Activated T-cell treated with anti-CD3 and anti-CD28 coated beads, Interleukin-2, amount 50 U/mL, for 48 hours (primary cell): ENCODE data around the gene PRKACB.
"Not testable (repeated sequence)": the region's sequence is repeated elsewhere in the genome, so short reads cannot be mapped to it uniquely, and the experiment has no call there.

Source experiments
- DNase-seq, 2 experiments: peaks; one replicate each; pipeline ENCODE4 v3.0.0-alpha.2; 2020

The PRKACB gene

DNA sequence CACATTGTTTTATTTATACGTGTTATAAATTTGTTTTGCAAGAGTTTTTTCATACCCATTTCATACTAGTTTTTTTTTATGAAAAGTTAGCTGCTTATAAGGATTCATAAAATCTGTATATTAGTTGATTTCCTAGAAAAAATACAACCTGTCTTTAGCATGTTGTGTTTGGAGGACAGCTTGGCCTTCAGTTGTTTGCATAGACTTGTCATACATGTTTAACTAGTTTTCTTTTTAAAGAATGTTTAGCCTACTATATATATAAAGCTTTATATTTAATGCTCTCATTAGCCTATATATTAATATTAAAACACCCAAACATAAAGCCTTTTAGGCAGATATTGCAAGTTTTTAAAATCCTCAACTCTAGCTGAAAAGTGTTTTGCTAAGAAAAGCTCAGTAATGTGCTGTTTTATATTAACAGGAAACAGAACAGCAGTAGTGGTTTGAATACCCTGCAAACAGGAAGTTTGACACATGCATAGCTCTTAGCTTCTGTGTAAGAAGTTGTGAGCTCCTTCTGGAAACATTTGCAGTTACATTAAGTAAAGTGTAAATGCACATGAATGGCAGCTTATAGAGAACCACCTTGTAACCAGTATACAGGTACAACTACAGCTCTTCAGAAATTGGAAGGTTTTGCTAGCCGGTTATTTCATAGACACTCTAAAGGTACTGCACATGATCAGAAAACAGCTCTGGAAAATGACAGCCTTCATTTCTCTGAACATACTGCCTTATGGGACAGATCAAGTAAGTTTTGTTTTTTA lies at the start of gene PRKACB:
Gene PRKACB, plus strand, starts transcription at position 476 of the 770 bp plus-strand sequence. Its CDS starts 91 bp downstream, at position 567.
- DNase-seq, result no peak

DNA sequence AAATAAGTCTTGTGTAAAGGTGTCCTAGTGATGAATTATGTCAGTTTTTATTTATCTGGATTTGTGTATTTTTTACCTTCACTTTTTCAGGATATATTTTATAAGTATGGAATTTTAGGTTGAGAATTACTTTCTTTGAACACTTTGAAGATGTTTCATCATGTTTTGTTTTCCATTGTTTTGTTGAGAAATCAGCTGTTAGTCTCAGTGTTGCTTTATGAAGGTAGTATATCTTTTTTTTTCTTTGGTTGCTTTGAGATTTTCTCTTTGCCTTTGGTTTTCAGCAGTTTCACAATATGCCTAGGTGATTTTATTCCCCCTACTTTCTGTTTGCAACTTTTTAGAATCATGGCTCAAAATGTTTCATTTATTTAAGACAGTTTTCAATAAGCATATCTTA lies 48.8 kb upstream of the PRKACB start:
- DNase-seq, result no peak

DNA sequence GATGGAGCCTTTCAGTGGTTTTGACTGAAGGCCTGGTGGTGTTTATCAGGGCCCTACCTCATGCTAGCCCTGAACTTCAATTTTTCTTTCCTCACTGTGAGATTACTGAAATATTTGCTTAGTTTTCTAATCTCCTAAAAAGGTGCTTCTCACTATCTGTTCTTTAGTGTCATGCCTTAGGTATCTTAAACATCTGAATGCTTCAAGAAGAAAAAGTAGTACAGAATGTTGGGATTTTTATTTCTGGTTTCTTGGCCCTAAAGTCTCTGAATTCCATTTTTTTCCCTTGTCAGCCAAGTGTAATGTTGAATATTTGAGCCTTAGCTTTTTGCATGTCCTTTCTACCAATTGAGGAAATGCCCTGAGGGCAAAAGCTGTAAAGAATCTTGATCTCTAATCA lies 47.9 kb upstream of the PRKACB start:
- DNase-seq, result no peak

DNA sequence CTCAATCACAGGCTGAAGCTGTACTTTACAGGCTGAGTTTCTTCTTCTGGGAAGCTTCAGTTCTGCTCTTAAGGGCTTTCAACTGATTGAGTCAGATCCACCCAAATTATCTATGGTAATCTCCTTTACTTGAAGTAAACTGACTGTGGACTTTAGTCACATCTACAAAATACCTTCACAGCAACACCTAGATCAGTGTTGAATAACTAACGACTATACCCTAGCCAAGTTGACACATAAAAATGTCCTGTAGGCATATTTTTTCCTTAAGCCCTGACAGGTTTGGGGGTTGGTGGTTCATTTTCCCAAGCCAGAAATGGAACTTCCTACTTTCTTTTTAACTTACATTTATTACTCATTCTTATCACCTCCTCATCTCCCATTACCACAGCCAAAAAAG lies 42.9 kb upstream of the PRKACB start:
- no peak for DNase-seq

DNA sequence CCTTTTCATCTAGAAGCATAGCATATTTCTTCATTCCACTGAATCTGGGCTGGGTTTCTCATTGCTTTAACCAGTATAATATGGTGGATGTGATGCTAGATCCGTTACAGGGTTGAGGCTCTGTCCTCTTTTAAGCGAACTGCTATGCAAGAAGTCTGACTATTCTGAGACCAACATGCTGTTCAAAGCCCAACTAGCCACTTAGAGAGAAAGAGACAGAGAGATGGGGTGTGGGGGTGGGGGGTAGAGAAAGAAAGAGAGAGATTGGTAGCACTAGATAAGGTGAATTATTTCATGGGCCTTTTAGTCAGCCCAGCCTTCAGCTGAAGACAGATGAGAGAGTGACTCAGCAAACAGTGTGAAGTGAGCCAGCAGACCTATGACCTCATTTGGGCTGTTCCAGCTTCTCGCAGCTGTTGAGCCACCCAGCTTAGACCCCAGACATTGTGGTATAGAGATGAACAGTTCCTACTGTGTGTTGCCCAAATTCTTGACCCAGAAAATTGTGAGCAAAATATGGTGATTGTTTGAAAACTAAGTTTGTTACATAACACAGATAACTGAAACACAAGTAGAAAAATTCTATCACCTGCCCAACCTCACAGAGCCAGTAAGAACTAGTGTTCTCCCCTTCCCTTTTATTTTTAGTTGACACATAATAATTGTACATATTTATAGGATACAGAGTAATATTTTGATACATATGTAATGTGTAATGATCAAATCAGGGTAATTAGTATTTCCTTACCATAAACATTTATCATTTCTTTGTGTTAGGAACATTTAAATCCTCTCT lies 40.7 kb upstream of the PRKACB start:
- no peak for DNase-seq

DNA sequence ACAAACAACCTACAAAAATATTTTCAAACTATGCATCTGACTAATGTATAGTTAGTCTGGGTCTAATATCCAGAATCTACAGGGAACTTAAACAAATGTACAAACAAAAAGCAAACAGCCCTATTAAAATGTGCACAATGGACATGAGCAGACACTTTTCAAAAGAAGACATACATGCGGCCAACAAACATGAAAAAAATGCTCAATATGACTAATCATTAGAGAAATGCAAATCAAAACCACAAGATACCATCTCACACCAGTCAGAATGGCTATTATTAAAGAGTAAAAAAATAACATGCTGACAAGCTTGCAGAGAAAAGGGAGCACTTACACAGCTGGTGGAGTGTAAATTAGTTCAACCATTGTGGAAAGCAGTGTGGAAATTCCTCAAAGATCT lies 36.5 kb upstream of the PRKACB start:
- DNase-seq, result not testable (repeated sequence)

DNA sequence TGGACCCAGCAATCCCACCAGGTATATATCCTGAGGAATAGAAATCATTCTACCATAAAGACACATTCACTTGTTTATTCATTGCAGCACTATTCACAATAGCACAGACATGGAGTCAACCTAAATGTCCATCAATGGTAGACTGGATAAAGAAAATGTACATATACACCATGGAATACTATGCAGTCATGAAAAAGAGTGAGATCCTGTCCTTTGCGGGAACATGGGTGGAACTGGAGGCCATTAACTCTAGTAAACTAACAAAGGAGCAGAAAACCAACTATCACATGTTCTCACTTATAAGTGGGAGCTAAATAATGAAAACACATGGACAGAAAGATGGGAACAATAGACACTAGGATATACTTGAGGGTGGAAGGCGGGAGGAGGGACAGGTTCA lies 36.1 kb upstream of the PRKACB start:
- DNase-seq, result no peak

DNA sequence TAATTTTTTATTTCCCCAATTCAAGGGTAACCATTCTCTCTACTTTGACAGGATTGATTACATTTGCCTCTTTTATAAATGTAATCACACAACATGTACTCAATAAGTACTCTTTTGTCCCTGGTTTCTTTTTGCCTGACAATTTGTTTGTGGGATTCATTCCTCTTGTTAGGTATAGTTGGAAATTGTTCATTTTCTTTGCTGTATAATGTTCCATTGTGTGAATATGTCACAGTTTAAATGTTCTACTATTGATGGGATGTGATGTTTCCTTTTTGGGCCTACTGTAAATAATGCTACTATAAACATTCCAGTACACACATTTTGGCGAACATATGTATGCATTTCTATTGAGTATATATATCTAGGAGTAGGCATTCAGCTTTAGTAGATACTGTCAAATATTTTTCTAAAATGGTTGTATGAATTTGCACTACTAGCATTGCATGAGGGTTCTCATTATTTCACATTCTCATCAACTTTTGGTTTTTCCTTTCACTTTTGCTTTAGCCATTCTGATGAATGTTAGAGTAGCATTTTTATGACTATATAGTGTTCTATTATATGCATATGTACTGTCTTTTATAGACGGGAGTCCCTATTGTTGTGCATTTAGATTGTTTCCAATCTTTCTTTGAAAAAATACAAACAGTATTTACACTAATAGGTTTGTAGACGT lies 35.0 kb upstream of the PRKACB start:
- no peak for DNase-seq

DNA sequence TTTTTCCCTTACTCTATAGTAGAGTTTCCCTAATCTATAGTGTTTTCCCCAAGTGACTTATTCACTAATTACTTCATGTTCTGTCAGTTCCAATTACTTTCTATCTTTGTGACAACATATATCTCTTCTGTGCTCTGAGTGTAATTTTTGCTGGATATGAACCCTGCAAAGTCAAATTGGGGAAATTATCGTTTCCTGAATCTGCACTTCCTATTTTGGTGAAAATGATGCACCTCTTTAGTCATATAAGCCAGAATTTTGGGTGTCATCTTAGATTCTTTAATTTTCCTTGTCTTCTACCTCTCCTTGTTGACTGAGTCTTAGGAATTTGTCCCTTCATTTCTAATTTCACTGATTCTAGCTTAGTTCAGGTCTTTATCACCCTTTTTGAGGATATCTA lies 33.4 kb upstream of the PRKACB start:
- no peak for DNase-seq

DNA sequence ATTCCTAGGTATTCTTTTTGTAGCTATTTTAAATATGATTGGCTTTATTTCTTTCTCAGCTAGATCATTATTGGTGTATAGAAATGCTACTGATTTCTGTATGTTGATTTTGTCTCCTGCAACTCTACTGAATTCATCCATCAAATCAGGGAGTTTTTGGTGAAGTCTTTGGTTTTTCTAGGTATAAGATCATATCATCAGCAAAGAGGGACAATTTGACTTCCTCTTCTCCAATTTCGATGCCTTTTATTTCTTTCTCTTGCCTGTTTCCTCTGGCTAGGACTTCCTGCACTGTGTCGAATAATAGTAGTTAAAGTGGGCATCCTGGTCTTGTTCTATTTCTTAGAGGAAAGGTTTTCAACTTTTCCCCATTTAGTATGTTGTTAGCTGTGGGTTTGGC lies 27.5 kb upstream of the PRKACB start:
- no peak for DNase-seq

DNA sequence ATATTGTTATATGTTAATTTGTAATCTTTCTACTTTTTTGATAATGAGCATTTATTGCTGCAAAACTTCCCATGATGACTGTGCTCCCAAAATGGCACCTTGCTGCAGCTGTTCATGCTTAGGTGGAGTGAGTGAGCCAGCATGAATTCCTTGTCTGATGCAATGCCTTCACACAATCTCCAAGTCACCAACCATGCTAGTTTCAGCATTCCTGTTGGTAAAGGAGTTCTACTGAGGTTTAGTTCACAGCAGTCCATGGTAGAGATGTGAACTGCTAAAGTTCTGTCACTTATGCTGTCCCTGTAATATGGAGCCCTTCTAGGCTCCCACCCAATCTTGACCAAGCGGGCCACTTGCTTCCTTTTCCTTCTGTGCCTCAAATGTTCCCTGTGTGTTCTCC lies 26.2 kb upstream of the PRKACB start:
- DNase-seq, result no peak

DNA sequence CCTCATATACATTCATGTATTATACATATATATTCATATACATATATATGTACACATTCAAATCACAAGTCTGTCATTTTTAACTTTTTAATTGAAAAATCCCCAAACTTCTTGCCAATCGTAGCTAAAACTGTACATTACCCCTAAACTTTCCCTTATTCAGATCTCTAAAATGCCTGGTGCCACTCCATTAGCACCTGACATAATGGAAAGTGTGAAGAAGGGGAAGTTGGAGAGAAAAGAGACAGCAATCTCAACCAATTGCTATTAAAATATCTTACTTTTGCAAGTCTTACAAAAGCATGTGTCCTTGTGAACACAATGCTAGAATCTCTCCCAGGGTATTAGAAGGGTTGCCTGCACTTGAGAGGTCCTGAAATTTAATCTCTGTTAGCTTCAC lies 22.7 kb upstream of the PRKACB start:
- DNase-seq, result no peak

DNA sequence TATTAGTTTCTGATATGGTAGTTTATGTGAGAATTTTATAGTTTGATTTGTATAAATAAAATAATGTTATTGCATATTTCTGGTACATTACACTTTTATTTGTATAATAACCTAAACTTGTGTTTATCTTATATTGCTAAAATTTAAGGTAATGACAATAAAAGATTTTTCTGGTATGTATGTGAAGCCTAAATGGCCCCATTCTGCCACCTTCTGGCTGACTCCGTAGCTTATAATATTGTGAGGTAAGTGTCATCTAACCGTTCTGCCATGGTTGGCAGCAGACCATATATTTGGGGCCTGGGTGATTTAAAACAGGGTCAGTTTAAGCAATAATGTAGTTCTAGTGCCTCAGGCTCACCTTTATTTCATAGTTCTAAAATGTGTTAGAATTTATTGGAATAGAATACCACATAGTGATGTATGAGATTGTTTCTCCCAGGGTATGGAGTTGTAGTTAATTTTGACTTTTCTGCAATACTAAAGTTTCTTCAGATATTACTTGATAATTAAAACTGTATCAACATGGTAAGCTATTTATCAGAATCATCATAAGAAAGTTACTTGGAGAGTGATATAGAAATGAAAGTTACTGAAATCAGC lies 21.2 kb upstream of the PRKACB start:
- peak; percentile 47 to 53 for DNase-seq

DNA sequence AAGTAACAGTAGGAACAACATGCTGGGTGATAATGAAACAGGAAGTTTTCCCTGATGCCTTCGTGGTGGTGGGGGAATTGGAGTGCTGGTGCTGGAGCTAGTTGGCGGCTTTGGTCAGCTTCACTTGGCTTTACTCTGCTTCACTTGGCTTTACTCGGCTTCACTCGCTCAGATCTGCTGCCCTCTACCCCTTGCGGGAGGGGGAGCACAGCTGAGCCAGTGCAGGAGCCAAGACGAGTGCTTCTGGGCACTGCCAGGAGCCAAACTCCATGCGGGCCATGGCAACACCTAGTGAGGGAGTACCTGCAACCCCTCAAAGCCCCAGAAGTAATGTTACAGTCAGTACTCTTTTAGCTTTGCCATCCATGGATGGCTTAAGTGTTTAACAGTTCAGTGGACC lies 10.6 kb upstream of the PRKACB start:
- no peak for DNase-seq

DNA sequence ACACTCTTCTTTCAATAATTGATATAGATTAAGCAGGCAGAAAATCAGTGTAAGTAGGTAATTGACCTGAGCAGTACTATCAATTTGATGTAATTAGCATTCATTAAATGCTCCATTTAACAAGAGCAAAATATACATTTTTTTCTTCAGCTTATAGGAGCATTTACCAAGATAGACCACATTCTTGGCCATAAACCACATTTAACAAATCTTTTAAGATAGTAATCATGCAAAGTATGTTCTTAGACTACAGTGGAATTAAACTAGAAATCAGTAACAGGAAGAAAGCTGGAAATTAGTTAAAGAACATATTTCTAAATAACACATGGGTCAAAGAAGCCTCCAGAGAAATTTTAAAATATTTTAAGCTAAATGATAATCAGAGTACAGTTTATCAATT lies 8.7 kb upstream of the PRKACB start:
- no peak for DNase-seq

DNA sequence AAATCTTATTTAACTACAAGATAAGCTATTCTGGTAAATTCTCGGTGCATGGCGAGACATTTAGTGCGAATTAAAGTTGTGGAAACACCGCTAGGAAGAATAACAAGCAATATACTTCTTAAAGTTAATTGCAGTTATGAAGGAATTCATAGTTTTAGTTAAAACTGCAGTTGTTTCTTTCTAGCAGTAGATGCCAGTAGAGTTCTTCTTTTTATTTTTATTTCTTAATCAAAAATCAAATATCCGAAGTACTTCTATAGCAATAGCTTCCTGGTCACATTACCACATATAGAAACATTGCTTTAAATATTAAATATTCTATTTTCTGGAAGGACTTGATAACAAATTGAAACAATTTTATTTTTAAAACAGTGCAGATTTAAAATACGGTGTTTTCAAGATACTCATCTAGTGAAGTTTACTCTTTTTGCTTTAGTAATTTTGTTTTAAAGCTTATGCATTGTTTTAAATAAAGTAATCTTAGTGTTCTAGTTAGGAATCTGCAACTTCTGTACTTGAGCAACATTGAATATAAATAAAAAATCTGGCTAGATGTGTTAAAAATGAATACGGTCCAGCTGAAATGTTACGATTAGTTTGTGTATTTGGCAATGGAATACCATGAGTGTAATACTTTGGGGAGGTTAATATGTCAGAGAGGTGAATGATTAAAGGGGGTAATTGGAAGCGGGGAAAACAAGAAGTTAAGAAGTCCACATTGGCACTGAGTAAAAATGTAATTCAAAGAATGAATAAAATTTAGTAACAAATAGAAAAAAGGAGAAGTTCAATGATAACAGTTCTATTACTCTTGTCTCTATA lies 2.7 kb upstream of the PRKACB start:
- no peak for DNase-seq

DNA sequence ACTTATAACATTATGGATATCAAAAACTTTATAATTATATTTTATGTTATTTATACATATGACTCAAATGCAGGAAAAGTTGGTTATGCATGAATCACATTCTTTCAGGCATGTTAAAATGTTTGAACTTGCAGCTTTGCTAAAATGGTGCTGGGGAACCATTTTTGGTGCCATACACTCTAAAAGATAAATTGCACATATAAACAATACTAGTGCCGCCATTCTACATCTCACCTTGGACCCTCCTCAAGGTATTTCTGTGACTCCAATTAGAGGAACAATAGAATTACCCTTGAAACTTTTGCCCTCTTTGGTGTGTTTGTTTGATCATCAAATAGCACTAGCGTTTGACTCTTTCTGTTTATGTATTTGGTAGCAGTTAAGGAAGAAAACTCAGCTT lies 997 bp downstream of the PRKACB start:
- DNase-seq, result no peak

DNA sequence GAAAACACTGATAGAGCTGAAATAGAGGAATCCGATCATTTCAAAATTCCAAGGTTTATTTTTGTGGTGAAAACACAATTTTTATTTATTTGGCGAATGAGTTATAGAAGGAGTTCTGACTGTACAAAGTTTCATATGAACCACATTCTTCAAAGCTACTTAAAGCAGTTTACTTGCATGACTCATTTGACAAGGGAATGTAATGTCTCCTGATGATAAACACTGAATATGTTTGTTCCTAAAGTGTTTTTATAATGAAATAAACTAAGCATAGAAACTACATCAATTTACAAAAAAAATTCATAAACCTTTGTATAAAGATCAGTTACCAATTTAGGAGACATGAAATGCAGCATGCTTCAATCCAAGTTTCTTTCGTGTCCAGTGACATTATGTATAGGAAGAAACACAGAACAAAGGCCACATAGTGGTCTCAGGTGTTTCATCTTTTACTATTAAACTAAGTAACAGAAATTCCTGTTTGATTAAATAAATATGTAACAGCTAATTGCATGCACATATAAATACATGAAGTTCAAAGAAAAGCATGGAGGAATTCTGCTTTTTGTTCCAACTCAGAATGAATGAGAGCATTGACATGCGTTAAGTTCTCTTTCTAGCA lies 2.5 kb downstream of the PRKACB start:
- no peak for DNase-seq

DNA sequence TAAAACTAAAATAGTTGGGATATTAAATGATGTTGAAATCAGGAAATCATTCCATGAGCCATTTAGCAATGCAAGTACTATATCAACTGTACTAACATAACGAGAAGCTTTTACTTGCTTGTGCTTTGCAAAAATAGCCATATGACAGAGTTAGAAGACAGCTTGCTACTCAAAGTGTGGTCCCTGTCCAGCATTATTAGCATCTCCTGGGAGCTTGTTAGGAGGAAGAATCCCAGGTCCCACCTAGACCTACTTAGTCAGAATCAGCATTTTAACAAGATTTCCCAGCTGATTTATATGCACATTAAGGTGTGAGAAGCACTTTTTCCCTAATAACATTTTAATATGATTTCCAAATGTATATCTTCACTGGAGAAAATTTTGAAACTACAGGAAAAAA lies 4.7 kb downstream of the PRKACB start:
- no peak for DNase-seq

DNA sequence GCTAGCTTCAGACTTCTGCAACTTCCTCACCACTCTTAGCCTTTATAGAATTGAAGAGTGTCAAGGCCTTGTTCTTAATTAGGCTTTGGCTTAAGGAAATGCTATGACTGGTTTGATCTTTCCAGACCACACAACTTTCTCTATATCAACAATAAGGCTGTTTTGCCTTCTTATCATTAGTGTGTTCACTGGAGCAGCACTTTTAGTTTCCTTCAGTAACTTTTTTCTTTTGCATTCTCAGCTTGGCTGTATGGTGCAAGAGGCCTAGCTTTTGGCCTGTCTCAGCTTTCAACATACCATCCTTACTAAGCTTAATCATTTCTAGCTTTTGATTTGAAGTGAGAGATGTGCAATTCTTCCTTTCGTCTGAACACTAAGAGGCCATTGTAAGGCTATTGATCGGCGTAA lies 8.6 kb downstream of the PRKACB start:
- DNase-seq, result no peak

DNA sequence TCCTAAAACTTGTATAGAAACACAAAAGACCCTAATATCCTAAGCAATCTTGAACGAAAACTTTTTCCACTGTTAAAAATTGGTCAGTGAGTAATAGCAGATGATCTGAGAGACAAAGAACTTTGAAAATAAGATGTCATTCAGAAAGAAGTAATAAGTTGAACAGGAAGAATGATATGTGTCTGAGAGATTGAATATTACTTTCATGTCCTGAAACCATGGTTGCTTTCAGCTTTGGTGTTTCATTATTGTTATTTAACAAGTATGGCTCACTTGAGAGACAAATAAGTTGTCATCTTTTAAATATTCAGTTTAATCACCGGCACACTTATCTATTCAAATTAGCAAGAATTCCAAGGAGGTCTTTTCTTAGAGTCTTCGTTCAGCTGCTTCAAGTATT lies 11.4 kb downstream of the PRKACB start:
- no peak for DNase-seq

DNA sequence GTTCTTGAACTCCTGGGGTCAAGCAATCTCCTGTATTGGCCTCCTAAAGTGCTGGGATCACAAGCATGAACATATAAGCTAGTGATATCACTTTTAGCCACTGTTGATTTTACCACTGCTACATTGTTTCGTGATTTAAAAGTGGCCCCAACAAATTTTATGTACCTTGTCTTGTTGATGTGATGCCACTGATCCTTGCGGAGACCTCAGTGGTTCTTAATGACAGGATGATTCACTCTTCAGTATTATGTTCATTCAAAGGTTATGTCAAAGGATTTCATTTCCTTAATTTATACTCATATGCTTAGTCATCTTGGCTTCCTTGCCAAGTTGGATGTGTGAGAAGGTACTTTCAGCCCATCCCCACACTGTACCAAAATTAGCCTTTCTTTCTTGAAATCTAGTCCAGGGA lies 12.1 kb downstream of the PRKACB start:
- no peak for DNase-seq
